ENCODE data around the gene AMFR.

AMFR gene

DNA sequence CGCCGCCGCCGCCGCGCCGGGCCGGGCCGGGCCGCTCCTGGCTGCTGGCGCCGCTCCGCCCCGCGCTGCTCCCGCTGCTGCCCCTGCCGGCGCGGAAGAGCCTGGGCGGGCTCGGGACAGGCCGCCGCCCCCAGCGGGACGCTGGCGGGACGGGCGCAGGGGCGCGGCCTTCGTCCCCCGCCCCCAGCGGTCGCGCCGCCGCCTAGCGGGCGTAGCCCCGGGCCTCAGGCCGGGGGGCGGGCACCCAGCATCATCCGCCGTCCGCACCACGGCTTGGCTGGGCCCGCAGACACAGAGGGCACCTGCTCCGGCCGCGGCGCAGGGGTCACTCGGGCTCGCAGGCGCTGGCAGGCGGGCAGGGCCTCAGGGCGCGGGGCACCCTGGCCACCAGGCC, at the start of gene AMFR:
Gene AMFR, minus strand, starts transcription at position 107 of the 394 bp plus-strand sequence. CDS start 218 bp downstream, outside the sequence.
- peak; percentile 94 for DNase-seq (ENCODE audit: low spot score)

DNA sequence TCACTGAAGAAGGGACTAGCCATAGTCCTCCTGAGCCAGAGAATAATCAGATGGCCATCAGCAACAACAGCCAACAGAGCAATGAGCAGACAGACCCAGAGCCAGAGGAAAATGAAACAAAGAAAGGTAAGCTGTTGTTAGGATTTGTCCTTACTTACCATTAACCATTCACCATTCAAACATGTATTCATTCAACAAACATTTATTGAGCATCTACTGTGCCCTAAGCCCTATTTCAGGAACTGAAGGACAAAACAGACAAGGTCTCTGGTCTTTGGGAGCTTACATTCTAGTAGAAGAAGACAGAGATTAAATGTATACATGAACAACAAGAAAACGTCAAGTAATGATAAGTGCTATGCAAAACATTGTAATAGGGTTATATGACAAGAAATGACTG, 45.3 kb upstream of the AMFR start:
- no peak for DNase-seq (ENCODE audit: low spot score)

- DNase-seq (ENCODE audit: low spot score): no peak
Observed at GRCh38 chr16:56470232-56470631, 44.9 kb upstream of the AMFR start.

DNA sequence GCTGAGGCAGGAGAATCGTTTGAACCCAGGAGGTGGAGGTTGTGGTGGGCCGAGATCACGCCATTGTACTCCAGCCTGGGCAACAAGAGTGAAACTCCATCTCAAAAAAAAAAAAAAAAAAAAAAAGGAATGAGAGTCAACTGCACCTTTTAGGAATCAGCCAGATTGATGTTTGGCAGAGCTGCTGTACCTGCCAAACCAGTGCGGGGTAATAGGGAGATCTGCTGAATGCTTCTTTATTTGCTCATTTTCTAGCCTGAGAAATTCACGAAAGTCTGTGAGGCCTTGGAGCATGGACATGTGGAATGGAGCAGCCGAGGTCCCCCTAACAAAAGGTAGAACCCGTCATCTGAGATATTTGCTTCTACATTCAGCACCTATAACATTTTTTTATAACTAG, 44.4 kb upstream of the AMFR start:
- no peak for DNase-seq (ENCODE audit: low spot score)

GRCh38 chr16:56468800-56469199, 43.5 kb upstream of the AMFR start:
- no peak for DNase-seq (ENCODE audit: low spot score)

GRCh38 chr16:56466344-56466743, 41.0 kb upstream of the AMFR start:
- no peak for DNase-seq (ENCODE audit: low spot score)

GRCh38 chr16:56463153-56463552, 37.8 kb upstream of the AMFR start:
- DNase-seq (ENCODE audit: low spot score): no peak

GRCh38 chr16:56462064-56462796, 36.9 kb upstream of the AMFR start:
- no peak for DNase-seq (ENCODE audit: low spot score)

DNA sequence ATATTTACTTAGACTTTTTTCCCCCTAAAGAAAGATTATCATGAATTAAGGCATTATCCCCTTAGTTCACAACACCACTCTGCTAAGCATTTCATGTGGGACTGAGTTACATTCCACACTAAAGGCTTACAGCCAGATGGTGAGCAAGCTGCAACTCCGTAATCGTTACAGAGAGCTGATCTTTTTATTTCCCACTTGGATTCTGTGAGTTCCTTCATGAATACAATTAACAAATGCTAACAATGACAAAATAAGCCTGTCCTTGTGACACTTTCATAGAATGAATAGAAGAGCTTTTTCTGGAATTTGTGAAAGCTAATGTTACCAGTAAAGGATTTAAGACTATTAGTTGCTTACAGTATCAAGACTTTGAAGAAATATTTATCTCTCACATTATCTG, 34.8 kb upstream of the AMFR start:
- DNase-seq (ENCODE audit: low spot score): peak; percentile 61

- DNase-seq (ENCODE audit: low spot score): no peak
Observed at GRCh38 chr16:56457927-56458470, 32.7 kb upstream of the AMFR start.

- DNase-seq (ENCODE audit: low spot score): peak; percentile 75
Observed at GRCh38 chr16:56451753-56452689, 26.7 kb upstream of the AMFR start.

DNA sequence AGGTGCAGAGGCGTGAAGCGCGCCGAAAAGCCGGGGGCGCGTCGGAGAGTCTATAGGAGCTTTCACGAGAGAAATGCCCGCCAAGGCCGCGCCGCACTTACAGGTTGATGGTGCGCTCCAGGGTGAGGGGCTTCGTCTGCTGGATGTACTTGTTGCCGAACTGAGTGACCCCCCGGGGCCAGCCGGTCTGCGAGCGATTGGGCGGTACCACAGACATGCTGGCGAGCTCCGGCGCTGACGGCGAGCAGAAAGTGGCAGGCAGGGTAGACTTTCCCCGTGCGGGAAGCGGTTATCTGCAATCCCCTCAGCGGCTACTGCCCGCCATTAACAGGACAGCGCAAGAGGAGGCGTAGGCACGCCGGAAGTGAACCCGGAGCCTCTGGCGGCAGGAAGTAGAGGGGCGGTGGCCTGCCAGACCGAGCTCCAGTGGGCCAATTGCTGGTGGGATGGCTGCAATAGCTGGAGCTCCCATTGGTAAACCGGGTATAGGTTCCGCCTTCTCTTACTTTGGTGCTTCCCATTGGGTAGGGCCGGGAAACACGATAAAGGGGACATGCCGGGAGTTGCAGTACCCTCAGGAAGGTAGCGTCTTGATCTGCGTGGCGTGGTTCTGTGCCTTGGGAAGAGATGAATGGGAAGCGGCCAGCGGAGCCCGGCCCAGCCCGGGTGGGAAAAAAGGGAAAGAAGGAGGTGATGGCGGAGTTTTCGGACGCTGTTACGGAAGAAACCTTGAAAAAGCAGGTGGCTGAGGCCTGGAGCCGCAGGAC, 25.8 kb upstream of the AMFR start, which contains the start of the genes NUDT21 and OGFOD1:
Gene NUDT21, minus strand, starts transcription at position 347 of the 767 bp plus-strand sequence. Its CDS starts 130 bp downstream, at position 217.
Gene OGFOD1, plus strand, starts transcription at position 569 of the 767 bp plus-strand sequence. Its CDS starts 59 bp downstream, at position 628.
- peak; percentile 96 for DNase-seq (ENCODE audit: low spot score)

- peak; percentile 28 for DNase-seq (ENCODE audit: low spot score)
Observed at GRCh38 chr16:56450275-56450985, 25.1 kb upstream of the AMFR start.

DNA sequence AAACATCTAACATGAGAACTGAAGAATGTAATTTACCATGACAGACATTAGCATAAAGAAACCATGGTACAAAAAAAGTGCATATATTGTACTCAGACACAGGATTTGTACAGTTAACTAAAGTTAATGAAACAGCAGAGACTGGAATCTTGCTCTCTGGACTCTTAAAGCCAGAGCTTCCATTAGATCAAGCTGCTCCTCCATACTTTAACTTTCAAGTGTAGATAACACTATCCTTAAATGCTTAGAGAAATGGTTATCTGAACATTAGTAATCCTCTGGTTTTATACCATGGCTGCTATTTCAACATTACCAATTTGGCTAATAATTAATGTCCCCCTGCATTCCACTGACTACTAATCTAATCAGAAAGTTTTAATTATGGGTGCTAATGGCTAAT, 22.7 kb upstream of the AMFR start:
- no peak for DNase-seq (ENCODE audit: low spot score)

DNA sequence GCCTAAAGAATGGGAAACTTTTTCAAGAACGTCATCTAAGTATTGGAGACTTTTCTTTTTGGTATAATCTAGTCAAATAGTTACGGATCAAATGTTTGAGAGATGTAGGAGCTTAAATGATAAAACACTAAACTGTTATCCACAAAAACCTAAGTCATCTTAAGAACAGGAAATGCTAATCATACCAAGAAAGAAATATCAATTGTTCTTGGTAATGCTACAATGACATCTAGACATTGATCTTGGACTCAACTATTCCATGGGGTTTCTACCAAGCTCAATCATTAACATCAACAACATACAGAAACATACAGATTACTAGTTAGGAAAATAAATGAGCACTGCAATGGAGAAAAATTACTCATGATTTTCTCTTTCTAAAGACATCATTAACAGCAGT, 21.9 kb upstream of the AMFR start:
- DNase-seq (ENCODE audit: low spot score): no peak

DNA sequence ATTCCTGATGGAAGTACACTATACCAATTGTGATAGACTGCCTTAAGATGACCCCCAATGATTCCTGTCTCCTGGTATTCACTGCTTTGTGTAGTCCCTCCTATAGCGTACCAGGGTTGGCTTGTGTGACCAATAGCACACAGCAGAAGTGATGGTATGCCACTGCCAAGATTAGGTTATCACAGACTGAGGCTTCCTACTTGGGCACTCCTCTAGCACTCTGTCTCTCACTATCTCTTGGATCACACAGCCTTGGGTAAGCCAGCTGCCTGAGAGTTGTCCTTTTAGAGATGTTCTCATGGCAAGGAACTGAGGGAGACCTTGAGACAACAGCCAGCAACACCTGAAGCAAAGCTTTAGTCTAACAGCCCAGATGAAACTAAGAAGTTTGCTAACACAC, 12.7 kb upstream of the AMFR start:
- DNase-seq (ENCODE audit: low spot score): no peak

- no peak for DNase-seq (ENCODE audit: low spot score)
Observed at GRCh38 chr16:56436258-56436657, 10.9 kb upstream of the AMFR start.

DNA sequence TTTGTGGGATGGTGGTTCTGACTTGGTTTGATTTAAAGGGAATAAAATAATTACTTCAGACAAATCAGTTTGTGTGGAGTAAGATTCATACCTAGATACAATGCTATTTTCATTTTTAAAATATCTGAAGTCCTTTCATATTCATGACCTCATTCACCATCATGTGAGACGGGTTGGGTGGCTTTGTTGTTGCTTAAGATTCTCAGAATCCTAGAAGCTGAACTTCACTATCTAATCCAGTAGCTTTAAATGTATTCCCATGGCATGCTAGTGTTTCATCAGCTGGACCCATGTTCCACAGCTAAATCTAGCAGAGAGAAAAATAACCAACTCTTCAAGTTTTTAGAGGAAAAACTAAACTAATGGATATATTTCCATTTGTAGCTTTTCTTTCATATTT, 2.7 kb upstream of the AMFR start:
- DNase-seq (ENCODE audit: low spot score): no peak

DNA sequence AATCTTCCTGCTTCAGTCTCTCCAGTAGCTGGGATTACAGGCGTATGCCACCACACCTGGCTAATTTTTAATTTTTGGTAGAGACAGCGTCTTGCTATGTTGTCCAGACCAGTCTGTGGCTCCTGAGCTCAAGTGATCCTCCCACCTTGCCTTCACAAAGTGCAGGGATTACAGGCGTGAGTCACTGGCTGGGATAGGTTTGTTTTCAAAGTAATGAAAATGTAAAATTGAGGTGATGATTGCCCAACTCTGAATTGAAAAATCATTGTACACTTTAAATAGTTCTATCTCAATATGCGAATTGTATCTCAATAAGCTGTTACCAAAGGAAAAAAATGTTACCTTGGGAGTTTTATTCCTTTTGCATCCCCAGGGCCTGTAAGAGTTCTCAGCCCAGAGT, 1.2 kb upstream of the AMFR start:
- DNase-seq (ENCODE audit: low spot score): no peak

DNA sequence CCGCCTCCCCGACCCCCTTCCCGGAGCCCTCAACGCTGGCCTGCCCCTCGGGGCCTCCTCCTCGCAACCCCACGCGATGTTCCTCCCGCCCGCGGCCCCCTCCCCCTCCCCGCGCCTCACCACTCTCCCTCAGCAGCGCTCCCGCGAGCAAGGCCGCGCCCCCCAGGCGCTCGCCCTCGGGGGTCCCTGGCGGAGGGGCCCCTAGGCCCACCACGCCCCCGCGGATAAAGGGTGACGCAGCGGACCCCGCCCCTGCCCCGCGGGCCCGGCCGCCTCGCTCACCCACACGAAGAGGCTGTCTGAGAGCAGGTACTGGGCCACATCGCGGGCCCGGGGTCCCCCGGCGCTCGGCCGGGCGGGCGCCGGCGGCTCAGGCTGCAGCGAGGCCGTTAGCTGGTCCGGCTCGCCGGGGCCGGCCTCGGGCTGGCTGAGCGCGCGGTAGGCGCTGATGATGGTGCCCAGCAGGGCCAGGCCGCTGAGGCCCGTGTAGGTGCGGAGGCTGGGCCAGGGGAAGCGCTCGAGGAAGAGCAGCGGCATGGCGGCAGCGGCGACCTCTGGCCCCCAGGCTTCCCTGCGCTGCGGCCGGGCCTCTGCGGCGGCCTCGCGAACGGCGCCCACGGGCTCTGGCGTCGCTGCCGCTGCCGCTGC, 430 bp downstream of the AMFR start:
- DNase-seq (ENCODE audit: low spot score): peak; percentile 72

GRCh38 chr16:56424404-56424764, 961 bp downstream of the AMFR start:
- no peak for DNase-seq (ENCODE audit: low spot score)

Data from D341Med (cell line).